ENCODE measurements around the gene VPS33B. TPM values are rescaled to one million over a fixed set of nuclear protein-coding genes. Genes with fewer than 3 reads are reported as not detected.
"Not testable (repeated sequence)": the region's sequence is repeated elsewhere in the genome, so short reads cannot be mapped to it uniquely, and the experiment has no call there.

Gene VPS33B
- total RNA-seq, 2 donors from 2014 or later: 7.3 to 12.2 TPM

DNA sequence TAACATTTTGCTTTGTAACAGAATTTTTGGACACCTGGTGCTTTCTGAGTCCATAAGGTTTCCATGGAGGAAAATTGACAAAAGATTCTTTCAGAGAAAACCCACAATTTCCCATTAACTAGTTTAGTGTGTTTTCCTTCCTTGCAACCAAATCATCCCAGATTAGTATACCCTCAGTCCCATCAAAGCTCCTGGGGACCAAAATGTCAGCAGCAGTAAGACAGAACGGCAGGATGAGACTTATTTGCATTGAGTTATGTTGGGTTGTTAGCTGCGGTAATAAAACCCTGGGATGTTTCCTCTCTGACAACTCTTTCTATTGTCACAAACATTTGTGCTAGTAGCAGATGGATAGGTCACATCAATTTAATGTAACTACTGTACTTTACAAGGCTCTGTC is 32.4 kb upstream of the VPS33B start:
- ATAC-seq (ENCODE audit: insufficient number of reproducible peaks, low FRiP score, low read depth) (no peak), DNase-seq (ENCODE audit: low spot score) (no peak)
- no peak overlapping the region for H3K4me3 ChIP-seq
- no peak overlapping the region for H3K27ac ChIP-seq
- TF ChIP-seq CTCF (IDR thresholded peaks at IDR 0.05): no peak
- no peaks in the 10 kb centered on the region for H3K27me3 ChIP-seq (replicated peaks; ENCODE audit: insufficient read depth)
- no peaks in the 10 kb centered on the region for H3K4me1 ChIP-seq (ENCODE audit: control insufficient read depth in 1 of 2, low read depth in 2 of 2)
- H3K9me3 ChIP-seq: no peaks in the 10 kb centered on the region
- no peaks in the 10 kb centered on the region for H3K36me3 ChIP-seq

- Histone ChIP-seq H3K4me1 (ENCODE audit: control insufficient read depth in 1 of 2, low read depth in 2 of 2) (peaks cover 0 to 4% of the 10 kb centered on the region in 2 donors), H3K27ac (no peak overlapping the region), H3K36me3 (no peaks in the 10 kb centered on the region), H3K9me3 (no peaks in the 10 kb centered on the region), H3K27me3 (replicated peaks; ENCODE audit: insufficient read depth) (no peaks in the 10 kb centered on the region), H3K4me3 (no peak overlapping the region)
- no peak for TF ChIP-seq CTCF (IDR thresholded peaks at IDR 0.05)
- ATAC-seq (ENCODE audit: insufficient number of reproducible peaks, low FRiP score, low read depth) (no peak), DNase-seq (ENCODE audit: low spot score) (no peak)
Observed at GRCh38 chr15:91051248-91051647, 28.9 kb upstream of the VPS33B start.

DNA sequence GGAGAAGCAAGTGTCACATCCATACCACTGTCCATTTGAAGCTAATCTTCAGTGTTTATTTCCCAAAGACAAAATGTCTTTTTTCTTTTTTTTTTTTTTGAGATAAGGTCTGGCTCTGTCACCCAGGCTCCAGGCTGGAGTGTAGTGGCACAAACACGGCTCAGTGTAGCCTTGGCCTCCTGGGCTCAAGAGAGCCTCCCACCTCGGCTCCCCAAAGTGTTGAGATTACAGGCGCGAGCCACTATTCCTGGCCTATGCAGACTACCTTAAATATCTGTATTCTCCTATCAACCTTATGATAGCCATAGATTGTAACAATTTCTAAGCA is 27.7 kb upstream of the VPS33B start:
- H3K27ac ChIP-seq: no peak overlapping the region
- H3K4me3 ChIP-seq: no peak overlapping the region
- no peaks in the 10 kb centered on the region for H3K9me3 ChIP-seq
- DNase-seq (ENCODE audit: low spot score): no peak
- no peaks in the 10 kb centered on the region for H3K36me3 ChIP-seq
- H3K4me1 ChIP-seq (ENCODE audit: control insufficient read depth in 1 of 2, low read depth in 2 of 2): peaks cover 0 to 4% of the 10 kb centered on the region in 2 donors
- H3K27me3 ChIP-seq (replicated peaks; ENCODE audit: insufficient read depth): no peaks in the 10 kb centered on the region
- TF ChIP-seq CTCF (IDR thresholded peaks at IDR 0.05): no peak
- no peak for ATAC-seq (ENCODE audit: insufficient number of reproducible peaks, low FRiP score, low read depth)

GRCh38 chr15:91049378-91050127 is 27.2 kb upstream of the VPS33B start:
- Histone ChIP-seq H3K27me3 (replicated peaks; ENCODE audit: insufficient read depth) (no peaks in the 10 kb centered on the region), H3K4me3 (no peak overlapping the region), H3K9me3 (no peaks in the 10 kb centered on the region), H3K36me3 (no peaks in the 10 kb centered on the region), H3K4me1 (ENCODE audit: control insufficient read depth in 1 of 2, low read depth in 2 of 2) (peaks cover 0 to 4% of the 10 kb centered on the region in 2 donors), H3K27ac (no peak overlapping the region)
- peak; percentile 43 for TF ChIP-seq CTCF (IDR thresholded peaks at IDR 0.05)
- ATAC-seq (ENCODE audit: insufficient number of reproducible peaks, low FRiP score, low read depth) (peak; percentile 55), DNase-seq (ENCODE audit: low spot score) (peak; percentile 14)

DNA sequence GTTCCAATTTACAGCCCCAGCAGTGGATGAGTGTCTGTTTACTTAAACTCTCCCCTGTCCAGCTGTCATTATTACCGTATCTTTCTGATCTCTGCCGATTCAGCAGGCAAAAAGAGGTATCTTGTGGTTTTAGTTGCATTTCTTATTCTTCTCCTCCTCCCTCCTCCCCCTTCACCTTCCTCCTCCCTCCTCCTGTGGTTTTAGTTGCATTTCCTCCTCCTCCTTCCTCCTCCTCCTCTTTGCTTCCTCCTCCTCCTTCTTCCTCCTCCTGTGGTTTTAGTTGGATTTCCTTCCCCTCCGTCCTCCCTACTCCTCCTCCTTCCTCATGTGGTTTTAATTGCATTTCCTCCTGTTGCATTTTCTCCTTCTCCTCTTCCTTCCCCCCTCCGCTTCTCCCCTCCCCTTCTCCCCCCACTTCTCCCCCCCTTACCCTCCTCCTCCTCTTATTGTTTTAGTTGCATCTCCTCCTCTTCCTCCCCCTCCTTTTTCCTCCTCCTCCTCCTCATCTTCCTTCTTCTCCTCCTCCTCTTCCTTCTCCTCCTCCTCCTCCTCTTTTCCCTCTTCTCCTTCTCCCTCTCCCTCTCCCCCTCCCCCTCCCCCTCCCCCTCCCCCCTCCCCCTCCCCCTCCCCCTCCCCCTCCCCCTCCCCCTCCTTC is 25.3 kb upstream of the VPS33B start:
- no peaks in the 10 kb centered on the region for H3K27me3 ChIP-seq (replicated peaks; ENCODE audit: insufficient read depth)
- no peak for ATAC-seq (ENCODE audit: insufficient number of reproducible peaks, low FRiP score, low read depth)
- DNase-seq (ENCODE audit: low spot score): no peak
- H3K4me1 ChIP-seq (ENCODE audit: control insufficient read depth in 1 of 2, low read depth in 2 of 2): peaks cover 0 to 4% of the 10 kb centered on the region in 2 donors
- H3K9me3 ChIP-seq: no peaks in the 10 kb centered on the region
- no peak for TF ChIP-seq CTCF (IDR thresholded peaks at IDR 0.05)
- H3K4me3 ChIP-seq: no peak overlapping the region
- H3K27ac ChIP-seq: no peak overlapping the region
- H3K36me3 ChIP-seq: no peaks in the 10 kb centered on the region

DNA sequence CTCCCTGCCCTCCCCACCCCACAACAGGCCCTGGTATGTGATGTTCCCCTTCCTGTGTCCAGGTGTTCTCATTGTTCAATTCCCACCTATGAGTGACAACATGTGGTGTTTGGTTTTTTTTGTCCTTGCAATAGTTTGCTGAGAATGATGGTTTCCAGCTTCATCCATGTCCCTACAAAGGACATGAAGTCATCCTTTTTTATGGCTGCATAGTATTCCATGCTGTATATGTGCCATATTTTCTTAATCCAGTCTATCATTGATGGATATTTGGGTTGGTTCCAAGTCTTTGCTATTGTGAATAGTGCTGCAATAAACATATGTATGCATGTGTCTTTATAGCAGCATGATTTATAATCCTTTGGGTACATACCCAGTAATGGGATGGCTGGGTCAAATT is 23.7 kb upstream of the VPS33B start:
- DNase-seq (ENCODE audit: low spot score); H3K36me3 ChIP-seq; H3K27me3 ChIP-seq (replicated peaks; ENCODE audit: insufficient read depth): not testable (repeated sequence)

More for the DNA sequence above, 23.7 kb upstream of the VPS33B start:
- not testable (repeated sequence) for H3K4me3 ChIP-seq; H3K27ac ChIP-seq; H3K9me3 ChIP-seq; H3K4me1 ChIP-seq (ENCODE audit: control insufficient read depth in 1 of 2, low read depth in 2 of 2); ATAC-seq (ENCODE audit: insufficient number of reproducible peaks, low FRiP score, low read depth)
